Esophagus muscularis mucosa (tissue), 3 donors: ENCODE data around the gene KLHDC4.

ENCODE experiments used
- CTCF ChIP-seq, 3 experiments: fragments of 200-600 bp in 2 of 3; fragments of 450-650 bp in 1 of 3; sonication (generic) in 2 of 3; IDR thresholded peaks; one replicate each; pipeline ENCODE4 v1.5.1; 2017 to 2019; ENCODE audit warnings: antibody characterized with exemption in 3 of 3, mild to moderate bottlenecking in 2 of 3, moderate library complexity in 1 of 3
- EP300 ChIP-seq: sonication (generic); formaldehyde crosslinking; IDR thresholded peaks from one replicate; pipeline ENCODE4 v1.6.1; 2017; ENCODE audit warnings: antibody characterized with exemption

GRCh38 chr16:87680272-87680644, 85.5 kb downstream of the KLHDC4 start:
- TF ChIP-seq CTCF (IDR thresholded peaks at IDR 0.05), result no peak
- no peak for TF ChIP-seq EP300
